GM12891 (cell line): ENCODE results near the gene CTNNA1.

Source experiments
- PAX5 ChIP-seq: IDR thresholded peaks from 2 replicates; pipeline ENCODE4 v1.6.1; 2011; ENCODE audit warnings: low read length, moderate library complexity, mild to moderate bottlenecking; ENCODE audit not compliant: insufficient read depth, severe bottlenecking
- POLR2A ChIP-seq: IDR thresholded peaks from 2 replicates; pipeline ENCODE4 v1.6.1; 2011; ENCODE audit warnings: low read depth, low read length, control low read depth
- POLR2AphosphoS5 ChIP-seq: IDR thresholded peaks from 2 replicates; pipeline ENCODE4 v1.6.1; 2011; ENCODE audit warnings: low read depth, low read length, control low read depth
- POU2F2 ChIP-seq: IDR thresholded peaks from 2 replicates; pipeline ENCODE4 v1.6.1; 2011; ENCODE audit warnings: low read depth, mild to moderate bottlenecking, control low read depth, low read length, moderate library complexity
- SPI1 ChIP-seq: IDR thresholded peaks from 2 replicates; pipeline ENCODE4 v1.6.1; 2011; ENCODE audit warnings: low read depth, low read length, control low read depth
- TAF1 ChIP-seq: IDR thresholded peaks from 2 replicates; pipeline ENCODE4 v1.6.1; 2011; ENCODE audit warnings: low read depth, low read length, control low read depth

DNA sequence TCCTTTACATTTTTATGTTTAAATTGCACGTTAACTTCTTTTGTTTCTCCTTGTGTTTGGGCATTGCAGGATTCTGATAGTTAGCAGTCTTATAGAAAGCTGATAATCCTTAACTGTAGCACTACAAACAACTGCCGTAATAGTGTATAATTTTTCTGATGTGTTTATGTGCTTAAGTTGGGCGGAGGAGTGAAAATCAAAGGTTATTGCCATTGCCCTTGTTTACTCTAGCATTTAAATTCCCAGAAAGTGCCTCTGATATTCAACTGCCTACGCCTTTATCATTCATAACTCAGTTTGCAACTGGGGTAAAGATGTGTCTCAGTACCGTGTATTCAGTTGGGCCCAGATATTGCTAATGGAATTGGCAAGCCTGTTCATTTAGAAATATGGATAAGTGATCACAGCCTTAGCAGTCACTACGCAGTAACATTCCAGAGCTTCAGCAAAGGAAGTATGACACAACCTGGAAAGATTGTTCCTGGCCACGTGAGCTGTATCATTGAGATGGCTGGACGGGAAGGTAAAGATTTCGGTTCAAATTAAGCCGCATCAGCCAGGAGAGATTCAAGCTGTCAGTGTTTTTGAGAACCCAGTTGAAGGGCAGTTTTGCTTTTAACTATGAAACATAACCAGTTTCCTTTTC is 150.0 kb downstream of the CTNNA1 start:
- TF ChIP-seq POLR2A (no peak), TAF1 (no peak), POLR2AphosphoS5 (no peak), SPI1 (no peak), PAX5 (no peak), POU2F2 (no peak)
